Breast epithelium (tissue), 4 donors: Measurements from ENCODE around the gene NBAS. TPM values are rescaled to one million over a fixed set of nuclear protein-coding genes. Genes with fewer than 3 reads are reported as not detected.
A peak's percentile ranks its signal among the peaks of the same experiment; 100 is the strongest.

Source experiments
- DNase-seq, 2 donors: peaks; one replicate each; pipeline ENCODE4 v3.0.0-alpha.2; 2019; ENCODE audit warnings: low spot score in 2 of 2
- H3K27ac ChIP-seq, 2 donors: fragments of 200-600 bp; sonication (generic) in 1 of 2; one replicate each; pipeline ENCODE4 v1.5.1; 2016 to 2019; ENCODE audit warnings: mild to moderate bottlenecking in 1 of 2
- H3K27me3 ChIP-seq, 2 donors: fragments of 200-600 bp; sonication (generic) in 1 of 2; one replicate each; pipeline versions ENCODE4 v1.5.1 to v1.6.0; 2017 to 2019; ENCODE audit warnings: control low read depth in 1 of 2, mild to moderate bottlenecking in 1 of 2
- H3K36me3 ChIP-seq: fragments of 200-600 bp; one replicate; pipeline ENCODE4 v1.5.1; 2019
- H3K4me1 ChIP-seq, 2 donors: fragments of 200-600 bp; sonication (generic); one replicate each; pipeline ENCODE4 v1.5.1; 2016 to 2019; ENCODE audit warnings: control low read depth in 1 of 2
- H3K4me3 ChIP-seq, 3 donors: fragments of 200-600 bp; sonication (generic); 1 replicate in 2 of 3; 2 replicates in 1 of 3; pipeline ENCODE4 v1.5.1; 2016 to 2019; ENCODE audit warnings: mild to moderate bottlenecking in 3 of 3, moderate library complexity in 2 of 3
- H3K9me3 ChIP-seq, 2 donors: fragments of 200-600 bp; sonication (generic) in 1 of 2; one replicate each; pipeline ENCODE4 v1.5.1; 2016 to 2019; ENCODE audit warnings: control low read depth in 1 of 2
- CTCF ChIP-seq, 3 donors: fragments of 450-650 bp; IDR thresholded peaks; one replicate each; pipeline ENCODE4 v1.5.1; 2016 to 2017; ENCODE audit warnings: antibody characterized with exemption in 3 of 3, mild to moderate bottlenecking in 3 of 3, moderate library complexity in 3 of 3
- POLR2A ChIP-seq: fragments of 450-650 bp; IDR thresholded peaks from one replicate; pipeline ENCODE4 v1.6.1; 2016; ENCODE audit warnings: antibody characterized with exemption, mild to moderate bottlenecking, moderate library complexity
- POLR2AphosphoS5 ChIP-seq, 3 donors: sonication (generic); formaldehyde crosslinking; IDR thresholded peaks; one replicate each; pipeline ENCODE4 v1.6.1; 2017; ENCODE audit warnings: antibody characterized with exemption in 3 of 3
- intact Hi-C: fragments of 100-400 bp; cut with DNase I; formaldehyde crosslinking; loops from one replicate; pipeline ENCODE4 v1.15.1; 2023; ENCODE audit warnings: low total_unique reads
- total RNA-seq, 3 donors: library from RNA; depleted of rRNA; stranded (reverse); fragments of >200 nt; gene quantifications; one replicate each; pipeline ENCODE4 v1.1.0, GENCODE V29; 2016

Gene NBAS
- total RNA-seq, 3 donors from 2014 or later = 44.9 to 59.1 (median 45.1) TPM

GRCh38 chr2:15559379-15560139 lies 1.6 kb downstream of the NBAS start:
- Histone ChIP-seq H3K36me3 (no peaks in the 10 kb centered on the region), H3K4me1 (no peaks in the 10 kb centered on the region), H3K27ac (no peak overlapping the region), H3K4me3 (peak overlapping the region; percentile 90 to 98 (median 92)), H3K27me3 (no peaks in the 10 kb centered on the region), H3K9me3 (no peaks in the 10 kb centered on the region)
- TF ChIP-seq CTCF (IDR thresholded peaks at IDR 0.05) (no peak), POLR2AphosphoS5 (IDR thresholded peaks at IDR 0.05) (no peak), POLR2A (no peak)
- no peak for DNase-seq
- intact Hi-C loops = no loop called here

GRCh38 chr2:15557887-15558311 lies 3.2 kb downstream of the NBAS start:
- no peak overlapping the region for H3K27ac ChIP-seq
- H3K36me3 ChIP-seq = no peaks in the 10 kb centered on the region
- TF ChIP-seq POLR2A = no peak
- TF ChIP-seq POLR2AphosphoS5 (IDR thresholded peaks at IDR 0.05) = no peak
- TF ChIP-seq CTCF (IDR thresholded peaks at IDR 0.05) = no peak
- intact Hi-C loops = no loop called here
- H3K9me3 ChIP-seq = no peaks in the 10 kb centered on the region
- no peaks in the 10 kb centered on the region for H3K4me1 ChIP-seq
- H3K4me3 ChIP-seq = no peak overlapping the region
- no peak for DNase-seq
- no peaks in the 10 kb centered on the region for H3K27me3 ChIP-seq

GRCh38 chr2:15556311-15556930 lies 4.7 kb downstream of the NBAS start:
- intact Hi-C loops = no loop called here
- no peak for TF ChIP-seq POLR2AphosphoS5 (IDR thresholded peaks at IDR 0.05)
- no peak for TF ChIP-seq CTCF (IDR thresholded peaks at IDR 0.05)

GRCh38 chr2:15555760-15556193 lies 5.4 kb downstream of the NBAS start:
- TF ChIP-seq CTCF (IDR thresholded peaks at IDR 0.05) (no peak), POLR2AphosphoS5 (IDR thresholded peaks at IDR 0.05) (no peak), POLR2A (no peak)
- Histone ChIP-seq H3K27me3 (no peaks in the 10 kb centered on the region), H3K4me3 (no peak overlapping the region), H3K4me1 (no peaks in the 10 kb centered on the region), H3K36me3 (no peaks in the 10 kb centered on the region), H3K27ac (no peak overlapping the region), H3K9me3 (no peaks in the 10 kb centered on the region)
- intact Hi-C loops = no loop called here
- DNase-seq = no peak

More at GRCh38 chr2:15556311-15556930, 4.7 kb downstream of the NBAS start:
- Histone ChIP-seq H3K36me3 (no peaks in the 10 kb centered on the region), H3K9me3 (no peaks in the 10 kb centered on the region), H3K27ac (no peak overlapping the region), H3K4me3 (no peak overlapping the region), H3K4me1 (no peaks in the 10 kb centered on the region), H3K27me3 (no peaks in the 10 kb centered on the region)
- DNase-seq = no peak

- intact Hi-C loops = no loop called here
These were observed 6.5 kb downstream of the NBAS start for GRCh38 chr2:15554525-15555218.

More at GRCh38 chr2:15554525-15555218, 6.5 kb downstream of the NBAS start:
- H3K9me3 ChIP-seq = no peaks in the 10 kb centered on the region
- H3K36me3 ChIP-seq = no peaks in the 10 kb centered on the region
- no peaks in the 10 kb centered on the region for H3K4me1 ChIP-seq
- H3K27me3 ChIP-seq = no peaks in the 10 kb centered on the region
- no peak overlapping the region for H3K4me3 ChIP-seq
- DNase-seq = no peak
- TF ChIP-seq POLR2A = no peak
- TF ChIP-seq POLR2AphosphoS5 (IDR thresholded peaks at IDR 0.05) = no peak
- no peak for TF ChIP-seq CTCF (IDR thresholded peaks at IDR 0.05)
- no peak overlapping the region for H3K27ac ChIP-seq
